ENCODE data around the gene METTL25B. TPM values are rescaled to one million over a fixed set of nuclear protein-coding genes. Genes with fewer than 3 reads are reported as not detected.
"Not testable (repeated sequence)": the region's sequence is repeated elsewhere in the genome, so short reads cannot be mapped to it uniquely, and the experiment has no call there.

METTL25B gene
- polyA plus RNA-seq, 5 donors, result 30.4 to 42.0 (median 36.8) TPM

GRCh38 chr1:156747742-156748669 is 19.7 kb downstream of the METTL25B start:
- no peak for DNase-seq

DNA sequence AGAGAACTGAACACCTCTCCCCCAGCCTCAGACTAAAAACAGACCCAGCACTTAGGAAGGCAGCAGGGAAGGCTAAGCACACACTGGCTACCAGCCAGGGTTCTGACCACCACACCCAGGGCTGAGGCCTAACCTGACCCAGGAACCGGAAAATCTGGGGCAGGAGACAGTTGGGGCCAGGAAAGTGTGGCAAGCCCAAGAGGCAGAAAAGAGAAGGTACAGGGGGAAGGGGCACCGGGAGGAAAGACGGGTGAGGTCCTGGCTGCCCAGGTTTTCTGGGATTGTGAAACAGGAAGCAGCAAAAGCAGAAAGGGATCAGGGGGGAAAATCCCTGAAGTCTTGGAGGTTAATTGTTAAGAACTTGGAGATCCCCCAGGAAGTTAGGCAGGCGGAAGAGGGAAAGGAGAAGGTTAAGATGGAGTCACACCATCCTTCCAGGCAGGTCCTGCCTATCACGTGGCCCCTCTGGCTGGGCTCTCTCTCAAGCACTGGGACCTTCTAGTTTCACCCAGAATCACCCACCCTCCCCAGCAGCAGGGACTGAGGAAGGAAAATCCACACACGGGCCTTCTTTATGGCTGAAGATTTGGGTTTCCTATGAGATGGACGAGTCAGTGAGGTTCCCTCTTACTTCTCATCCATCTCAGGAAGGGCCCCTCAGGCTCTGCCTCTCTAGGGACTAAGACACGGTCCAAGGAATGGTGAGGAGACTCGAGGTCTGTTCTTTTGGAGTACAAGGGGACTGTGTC is 20.6 kb downstream of the METTL25B start:
- no peak for DNase-seq

GRCh38 chr1:156749419-156750118 is 21.3 kb downstream of the METTL25B start:
- no peak for DNase-seq

DNA sequence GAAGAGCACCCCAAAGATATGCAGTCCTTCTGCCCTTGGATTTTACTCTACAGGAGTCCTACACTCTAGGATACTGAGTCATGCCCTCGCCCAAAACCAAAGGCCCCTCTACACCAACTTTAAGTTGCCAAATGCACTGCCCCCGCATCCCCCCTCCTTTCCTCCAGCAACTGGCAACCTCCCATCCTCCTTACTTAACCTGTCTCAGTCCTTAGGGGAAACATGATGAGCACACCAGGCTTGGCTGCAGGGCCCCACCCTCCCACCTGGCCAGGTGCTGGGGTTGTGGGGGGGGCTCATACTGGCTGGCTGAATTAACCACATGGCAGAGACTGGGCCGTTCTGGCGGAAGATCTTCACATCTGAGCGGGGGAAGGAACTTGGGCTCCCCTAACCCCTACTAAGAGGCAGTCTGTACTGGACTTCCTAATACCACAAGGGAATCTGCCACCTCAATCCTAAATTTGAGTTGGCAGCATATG is 22.0 kb downstream of the METTL25B start:
- no peak for DNase-seq

- no peak for DNase-seq
These were observed 22.6 kb downstream of the METTL25B start for GRCh38 chr1:156750711-156751450.

DNA sequence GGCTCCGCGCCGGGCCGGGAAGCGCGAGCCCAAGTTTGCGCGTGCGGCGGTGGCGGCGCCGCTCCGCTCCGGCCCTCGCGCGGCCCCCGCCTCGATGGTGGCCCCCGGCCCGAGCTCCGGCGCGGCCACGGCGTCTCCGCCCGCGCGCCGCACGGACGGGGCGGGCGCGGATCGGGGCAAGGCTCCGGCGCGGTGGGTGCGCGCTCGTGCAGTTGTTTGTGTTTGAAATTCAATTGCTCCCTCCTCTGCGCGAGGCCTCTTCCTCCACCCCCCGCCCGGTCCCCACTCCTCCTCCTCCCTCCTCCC is 23.1 kb downstream of the METTL25B start, which contains the start of gene HDGF:
TSS of gene HDGF (minus strand) at position 225 of the 306 bp plus-strand sequence. CDS start 246 bp downstream, outside the sequence.
- no peak for DNase-seq

DNA sequence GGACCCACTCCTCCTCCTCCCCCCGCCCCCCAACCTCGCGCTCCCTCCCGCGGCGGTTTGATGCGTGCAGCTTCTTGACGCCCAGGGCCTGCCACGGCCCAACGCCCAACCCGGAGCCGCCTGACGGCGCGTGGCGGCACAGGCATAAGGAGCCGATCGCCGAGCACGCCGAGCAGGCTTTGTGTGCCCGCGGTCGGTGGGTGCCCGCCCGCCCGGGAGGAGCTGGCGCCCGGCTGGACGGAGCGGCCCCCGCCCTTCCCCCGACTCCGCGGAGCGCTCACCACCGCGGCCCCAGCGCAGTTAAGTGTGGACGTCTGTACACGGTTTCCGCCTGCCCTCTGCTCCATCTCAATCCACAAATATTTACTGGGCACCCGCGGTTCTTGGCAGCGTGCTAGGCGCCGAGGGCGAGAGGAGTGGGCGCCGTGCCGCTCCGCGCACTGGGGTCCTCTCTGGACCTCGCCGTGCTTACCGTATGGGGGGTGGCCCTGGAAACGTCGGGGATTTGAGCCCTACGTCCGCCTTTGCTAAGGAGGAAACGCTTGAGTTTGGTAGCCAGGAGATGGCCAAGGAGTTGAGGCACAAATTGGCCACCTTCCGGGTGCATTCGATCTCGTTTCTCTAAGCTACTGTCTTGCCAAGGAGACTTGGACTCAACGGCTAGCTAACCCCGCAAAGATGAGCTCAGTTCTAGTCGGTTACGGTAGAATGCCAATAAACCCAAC is 23.6 kb downstream of the METTL25B start:
- peak; percentile 96 to 98 for DNase-seq

GRCh38 chr1:156752843-156753482 is 24.7 kb downstream of the METTL25B start:
- peak; percentile 49 to 63 for DNase-seq

GRCh38 chr1:156754219-156754618 is 25.9 kb downstream of the METTL25B start:
- DNase-seq, result no peak

- DNase-seq, result no peak
These were observed 27.3 kb downstream of the METTL25B start for GRCh38 chr1:156755527-156755950.

DNA sequence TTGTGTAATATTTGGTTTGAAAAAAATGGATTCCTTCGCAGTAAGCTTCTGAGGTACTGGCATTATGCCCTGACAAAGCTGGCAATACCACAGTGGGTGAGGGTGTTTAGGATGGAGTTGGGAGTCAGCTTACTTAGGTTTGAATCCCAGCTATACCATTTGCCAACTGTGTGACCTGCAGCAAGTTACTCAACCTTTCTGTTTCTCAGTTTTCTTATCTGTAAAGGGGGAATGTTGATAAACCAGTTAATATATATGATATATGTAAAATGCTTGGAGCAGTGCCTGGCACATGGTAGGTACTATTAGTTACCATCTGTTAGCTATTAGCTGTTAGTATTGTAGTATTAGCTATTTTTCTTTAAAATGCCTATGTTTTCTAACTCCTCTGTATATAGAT is 28.1 kb downstream of the METTL25B start:
- DNase-seq, result no peak

DNA sequence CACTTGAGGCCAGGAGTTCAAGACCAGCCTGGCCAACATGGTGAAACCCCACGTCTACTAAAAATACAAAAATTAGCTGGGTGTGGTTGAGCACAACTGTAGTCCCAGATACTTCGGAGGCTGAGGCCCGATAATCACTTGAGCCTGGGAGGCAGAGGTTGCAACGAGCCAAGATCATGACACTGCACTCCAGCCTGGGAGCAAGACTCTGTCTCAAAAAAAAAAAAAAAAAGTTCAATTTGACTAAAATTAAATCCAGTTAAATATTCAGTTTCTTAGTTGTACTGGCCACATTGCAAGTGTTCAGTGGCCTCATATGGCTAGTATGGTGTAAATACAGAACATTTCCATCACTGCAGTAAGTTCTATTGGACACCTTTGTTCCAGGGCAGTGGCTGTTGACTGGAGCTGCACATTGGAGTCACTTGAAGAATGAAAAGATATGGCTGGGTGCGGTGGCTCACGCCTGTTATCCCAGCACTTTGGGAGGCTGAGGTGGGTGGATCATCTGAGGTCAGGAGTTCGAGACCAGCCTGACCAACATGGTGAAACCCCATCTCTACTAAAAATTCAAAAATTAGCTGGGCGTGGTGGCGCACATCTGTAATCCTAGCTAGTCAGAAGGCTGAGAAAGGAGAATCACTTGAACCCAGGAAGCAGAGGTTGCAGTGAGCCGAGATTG is 29.4 kb downstream of the METTL25B start:
- DNase-seq, result not testable (repeated sequence)

- DNase-seq, result no peak
These were observed 32.0 kb downstream of the METTL25B start for GRCh38 chr1:156760092-156760795.

DNA sequence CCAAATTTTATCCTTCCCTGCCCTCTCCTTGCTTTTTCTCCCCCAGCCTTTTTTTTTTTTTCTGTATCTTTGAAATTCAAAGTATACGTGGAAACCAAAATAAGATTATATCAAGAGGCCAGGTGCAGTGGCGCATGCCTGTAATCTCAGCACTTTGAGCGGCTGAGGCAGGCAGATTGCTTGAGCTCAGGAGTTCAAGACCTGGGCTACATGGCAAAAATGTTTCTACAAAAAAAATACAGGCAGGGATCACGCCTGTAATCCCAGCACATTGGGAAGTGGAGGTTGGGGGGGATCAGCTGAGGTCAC is 32.5 kb downstream of the METTL25B start:
- DNase-seq, result no peak

- DNase-seq, result not testable (repeated sequence)
These were observed 36.9 kb downstream of the METTL25B start for GRCh38 chr1:156765136-156765535.

GRCh38 chr1:156765666-156766065 is 37.4 kb downstream of the METTL25B start:
- no peak for DNase-seq

- DNase-seq, result no peak
These were observed 38.2 kb downstream of the METTL25B start for GRCh38 chr1:156766298-156767100.
